Raji (cell line): ENCODE measurements around the gene HLA-DPA1.

Experiments used
- POLR2A ChIP-seq: IDR thresholded peaks from 2 replicates; pipeline ENCODE4 v1.6.1; 2011; ENCODE audit warnings: low read depth, low read length, control low read depth; ENCODE audit not compliant: insufficient read depth

Gene HLA-DPA1

DNA sequence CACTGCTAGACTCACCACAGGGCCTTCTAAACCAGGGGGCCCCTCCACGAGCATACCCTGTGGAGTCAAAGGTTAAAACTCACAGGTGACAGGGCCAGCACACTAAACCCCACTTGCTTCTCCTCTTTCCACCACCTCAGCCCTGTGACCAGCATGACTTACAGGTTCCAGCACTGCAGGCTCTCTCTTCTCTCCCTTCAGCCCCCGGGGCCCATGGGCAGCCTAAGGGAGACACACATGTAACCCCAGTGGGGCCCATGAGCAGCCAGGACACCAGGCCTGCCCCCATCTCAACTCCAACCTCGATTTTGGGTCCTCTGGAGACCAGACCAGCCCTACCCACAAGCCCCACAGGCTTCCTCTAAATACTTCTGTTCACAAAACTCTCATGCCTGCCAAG is 30.3 kb upstream of the HLA-DPA1 start:
- no peak for TF ChIP-seq POLR2A

DNA sequence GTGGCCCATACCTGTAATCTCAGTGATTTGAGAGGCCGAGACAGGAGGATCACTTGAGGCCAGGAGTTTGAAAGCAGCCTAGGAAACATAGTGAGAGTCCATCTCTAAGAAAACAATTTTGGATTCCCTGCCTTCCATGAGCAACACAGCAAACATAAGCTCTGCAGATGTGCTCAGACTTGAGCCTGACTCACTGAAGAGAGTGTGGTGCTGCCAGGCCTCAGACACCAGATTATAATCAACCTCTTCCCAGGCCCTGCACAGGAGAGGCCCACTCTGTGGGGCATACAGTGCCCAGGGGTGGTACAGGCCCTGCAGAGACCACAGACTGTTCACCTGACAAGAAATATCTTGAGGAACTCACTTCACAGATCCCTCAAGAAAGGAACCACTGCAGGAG is 22.2 kb upstream of the HLA-DPA1 start:
- TF ChIP-seq POLR2A = no peak

DNA sequence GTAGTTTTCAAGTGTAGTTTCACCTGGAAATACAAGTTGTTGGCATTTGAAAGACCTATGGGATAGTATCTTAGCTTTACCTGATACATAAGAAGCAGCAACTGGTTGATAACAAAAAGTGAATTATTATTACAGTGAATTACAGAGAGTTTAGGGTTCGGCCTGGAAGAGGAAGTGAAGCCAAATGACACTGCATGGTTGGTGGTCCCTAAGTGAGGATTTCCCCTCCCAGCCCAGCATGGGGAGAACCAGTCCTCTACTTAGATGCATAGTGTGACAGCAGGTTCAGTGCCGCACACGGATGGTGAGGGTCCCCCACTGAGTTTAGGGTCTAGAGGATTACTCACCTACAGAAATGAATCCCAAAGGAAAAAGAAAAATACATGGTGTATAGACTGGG is 20.4 kb upstream of the HLA-DPA1 start:
- TF ChIP-seq POLR2A = no peak

DNA sequence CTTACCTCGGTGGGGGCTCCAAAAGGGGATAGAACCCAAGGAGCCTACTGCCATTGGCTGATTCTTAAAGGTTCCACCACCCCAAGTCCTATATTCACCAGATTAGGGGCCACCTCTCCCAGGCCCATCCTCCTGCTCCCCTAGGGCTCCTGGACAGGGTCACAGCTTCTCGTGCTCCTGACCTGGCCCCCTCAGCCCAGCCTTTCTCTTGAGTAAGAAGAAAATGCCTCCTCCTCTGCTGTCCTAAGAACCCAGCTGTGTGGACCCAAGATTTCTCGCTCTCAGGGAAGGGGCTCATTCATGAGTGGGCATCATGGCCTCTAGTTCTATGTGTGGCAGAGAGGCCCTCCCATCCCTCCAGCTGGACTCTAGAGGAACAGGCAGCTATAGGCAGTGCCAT is 18.9 kb upstream of the HLA-DPA1 start:
- no peak for TF ChIP-seq POLR2A

DNA sequence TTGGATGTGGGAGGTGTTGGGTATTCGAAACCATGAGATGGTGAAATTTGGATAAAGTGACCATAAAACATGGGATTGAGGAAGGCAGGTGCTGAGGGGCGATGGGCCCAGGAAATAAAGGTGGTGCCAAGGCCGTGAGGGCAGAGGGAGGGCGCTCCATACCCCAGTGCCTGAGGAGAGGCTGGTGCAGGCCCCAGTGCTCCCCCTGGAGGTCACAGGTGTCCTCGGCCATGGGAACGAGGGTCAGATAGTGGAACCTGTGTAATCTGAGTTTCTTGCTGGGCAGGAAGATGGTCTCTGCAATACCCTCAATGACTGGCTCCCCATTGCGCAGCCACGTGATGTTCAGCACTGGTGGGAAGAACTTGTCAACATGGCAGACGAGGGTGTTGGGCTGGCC is 18.5 kb upstream of the HLA-DPA1 start:
- TF ChIP-seq POLR2A = no peak

DNA sequence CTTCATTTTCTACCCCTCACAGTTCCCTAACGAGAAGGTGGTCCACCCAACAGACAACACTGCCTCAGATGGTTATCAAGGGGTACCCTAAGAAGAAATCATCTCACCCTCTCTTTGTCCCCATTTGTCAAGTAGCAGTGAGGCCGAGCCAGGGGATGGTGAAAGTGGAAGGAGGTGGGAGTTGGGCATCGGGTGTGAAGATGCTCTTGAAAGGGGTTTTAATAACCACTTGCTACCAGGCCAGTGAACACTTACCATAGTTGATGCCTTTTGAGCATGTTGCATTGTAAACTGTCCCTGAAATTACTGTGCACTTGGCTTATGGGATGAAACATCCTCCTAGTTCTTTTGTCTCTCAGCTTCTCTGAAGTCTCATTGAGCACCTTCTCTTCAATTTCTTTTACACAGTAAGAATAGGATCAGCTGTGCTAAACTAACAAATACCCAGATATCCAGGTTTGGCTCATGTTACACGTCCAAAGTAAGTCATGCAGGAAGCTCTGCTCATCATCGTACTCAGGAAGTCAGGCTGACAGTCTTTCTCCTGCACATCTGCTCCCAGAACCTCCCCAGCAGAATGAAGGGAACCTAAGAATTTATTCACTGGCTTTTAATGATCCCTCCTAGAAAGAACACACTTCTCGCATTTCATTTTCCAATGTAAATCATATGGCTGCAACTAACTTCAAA is 15.6 kb upstream of the HLA-DPA1 start:
- TF ChIP-seq POLR2A = no peak

DNA sequence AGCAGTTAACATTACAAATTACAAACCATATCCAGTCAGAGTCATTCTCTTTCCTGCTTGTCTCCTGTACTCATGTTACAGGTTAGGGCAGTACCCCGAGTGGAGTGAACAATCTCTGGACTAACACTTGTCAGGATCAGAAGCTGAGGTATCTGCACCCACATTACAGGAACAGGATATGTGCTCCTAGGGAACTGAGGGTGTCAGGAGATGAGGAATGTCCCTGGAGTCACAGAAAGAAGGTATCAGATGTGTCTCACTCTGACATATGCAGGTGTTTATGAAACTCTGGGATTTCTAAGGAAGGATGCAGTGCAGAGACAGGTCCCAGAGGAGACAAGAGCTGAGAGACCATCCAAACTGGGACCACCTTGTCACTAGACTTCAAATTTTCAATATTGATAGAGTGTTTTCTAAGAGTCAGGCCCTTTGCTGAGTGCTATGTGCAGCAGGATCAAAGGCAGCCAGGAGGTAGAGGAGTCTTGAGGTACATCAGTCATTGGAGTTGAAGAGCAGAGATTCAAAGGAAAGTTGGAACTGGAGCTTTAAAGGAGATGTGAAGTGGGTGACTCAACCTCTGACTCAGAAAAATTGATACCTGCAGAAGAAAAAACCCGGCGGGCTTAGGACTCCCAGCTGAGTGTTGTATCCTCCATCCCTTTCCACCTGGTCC is 14.9 kb upstream of the HLA-DPA1 start:
- TF ChIP-seq POLR2A = no peak

DNA sequence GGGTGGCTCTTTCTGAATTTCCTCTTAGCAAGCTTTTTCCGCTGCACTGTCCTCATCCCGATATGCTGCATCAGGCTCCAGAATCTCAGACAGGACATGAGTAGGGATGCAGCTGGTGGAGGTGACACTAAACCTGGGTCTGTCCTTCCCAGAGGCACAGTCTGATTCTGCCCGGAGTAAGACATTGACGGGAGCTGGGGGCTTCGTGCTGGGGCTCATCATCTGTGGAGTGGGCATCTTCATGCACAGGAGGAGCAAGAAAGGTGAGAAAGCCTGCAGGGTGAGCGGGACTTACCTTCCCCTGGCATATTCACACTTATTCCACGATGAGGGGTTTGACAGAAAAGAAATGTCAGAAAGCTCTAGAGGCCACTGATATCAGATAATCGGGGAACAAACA is 12.2 kb upstream of the HLA-DPA1 start:
- TF ChIP-seq POLR2A = no peak

DNA sequence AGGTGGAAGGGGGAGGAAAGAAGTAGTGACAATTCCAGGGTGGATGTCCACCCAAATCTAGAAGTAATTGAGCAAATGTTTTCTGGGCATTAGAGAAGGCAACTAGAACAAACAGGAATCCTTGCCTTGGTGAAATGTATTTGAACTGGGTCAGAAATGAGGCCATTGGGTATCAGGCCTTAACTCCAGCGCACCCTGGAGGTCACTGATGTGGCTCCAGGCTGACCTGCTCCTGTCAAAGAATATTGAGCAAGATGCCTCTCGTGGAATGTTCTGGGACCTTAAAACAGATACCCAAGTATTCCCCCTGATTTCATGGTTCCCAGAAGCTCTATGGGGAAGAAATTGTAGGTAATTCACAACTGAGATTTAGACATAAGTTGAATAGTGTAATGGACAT is 9.3 kb upstream of the HLA-DPA1 start:
- TF ChIP-seq POLR2A = no peak

DNA sequence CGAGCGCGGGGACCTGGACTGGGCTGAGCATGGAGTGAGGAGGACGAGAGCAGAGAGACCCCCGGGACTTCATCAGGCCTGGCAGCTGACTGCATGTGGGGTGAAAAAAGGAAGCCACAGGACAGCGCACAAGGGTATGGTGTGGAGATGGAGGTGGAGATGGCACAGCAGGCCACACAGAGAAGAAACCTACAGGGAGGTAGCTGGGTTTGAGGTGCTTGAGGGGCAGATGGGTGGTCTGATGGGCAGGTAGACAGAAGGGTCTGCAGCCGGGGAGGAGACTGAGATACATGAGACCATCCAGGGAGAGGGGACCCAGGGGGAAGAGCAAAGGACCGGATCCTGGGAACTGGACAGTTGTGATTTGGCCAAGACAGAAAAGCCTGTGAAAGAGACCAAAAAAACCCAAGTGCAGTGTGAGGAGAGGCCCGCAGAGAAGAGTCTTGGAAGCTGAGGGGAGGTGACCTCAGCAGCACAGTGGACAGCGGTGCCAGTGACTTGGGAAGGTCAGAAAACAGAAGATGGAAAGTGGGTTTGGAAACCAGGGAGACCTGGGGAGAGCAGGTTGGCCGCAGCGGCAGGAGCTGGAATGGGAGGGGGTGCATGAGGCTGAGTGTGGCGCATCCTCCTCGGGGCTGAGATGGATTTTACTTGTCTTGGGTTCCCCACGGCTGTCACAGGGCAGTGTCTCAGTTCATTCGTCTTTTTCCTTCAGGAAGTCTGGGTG is 7.8 kb upstream of the HLA-DPA1 start:
- no peak for TF ChIP-seq POLR2A

DNA sequence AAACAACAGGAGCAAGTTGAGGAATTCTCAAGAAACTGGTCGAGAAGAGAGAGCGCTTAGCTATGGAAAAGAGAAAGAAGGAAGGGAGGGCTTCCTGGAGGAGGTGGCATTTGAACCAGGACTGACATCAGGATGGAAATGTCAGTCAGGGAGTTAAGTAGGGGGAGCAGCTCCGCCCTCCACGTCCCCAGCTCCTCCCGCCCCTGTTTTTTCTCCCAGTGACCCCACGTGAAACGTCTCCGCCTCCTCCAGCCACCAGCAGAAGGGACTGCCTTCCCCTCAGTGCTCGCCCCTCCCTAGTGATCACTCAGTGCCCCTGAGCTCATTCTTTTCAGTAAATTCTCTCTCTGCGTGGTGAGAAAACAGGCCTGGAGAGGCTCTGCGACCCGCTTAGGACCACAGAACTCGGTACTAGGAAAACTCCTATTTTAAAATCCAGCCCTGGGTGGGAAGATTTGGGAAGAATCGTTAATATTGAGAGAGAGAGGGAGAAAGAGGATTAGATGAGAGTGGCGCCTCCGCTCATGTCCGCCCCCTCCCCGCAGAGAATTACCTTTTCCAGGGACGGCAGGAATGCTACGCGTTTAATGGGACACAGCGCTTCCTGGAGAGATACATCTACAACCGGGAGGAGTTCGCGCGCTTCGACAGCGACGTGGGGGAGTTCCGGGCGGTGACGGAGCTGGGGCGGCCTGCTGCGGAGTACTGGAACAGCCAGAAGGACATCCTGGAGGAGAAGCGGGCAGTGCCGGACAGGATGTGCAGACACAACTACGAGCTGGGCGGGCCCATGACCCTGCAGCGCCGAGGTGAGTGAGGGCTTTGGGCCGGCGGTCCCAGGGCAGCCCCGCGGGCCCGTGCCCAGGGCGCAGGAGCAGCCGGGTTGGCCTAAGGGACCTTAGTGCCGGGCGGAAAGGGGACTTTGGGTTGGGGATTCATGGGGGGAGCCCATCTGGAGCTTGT is 7.0 kb upstream of the HLA-DPA1 start:
- TF ChIP-seq POLR2A = no peak

DNA sequence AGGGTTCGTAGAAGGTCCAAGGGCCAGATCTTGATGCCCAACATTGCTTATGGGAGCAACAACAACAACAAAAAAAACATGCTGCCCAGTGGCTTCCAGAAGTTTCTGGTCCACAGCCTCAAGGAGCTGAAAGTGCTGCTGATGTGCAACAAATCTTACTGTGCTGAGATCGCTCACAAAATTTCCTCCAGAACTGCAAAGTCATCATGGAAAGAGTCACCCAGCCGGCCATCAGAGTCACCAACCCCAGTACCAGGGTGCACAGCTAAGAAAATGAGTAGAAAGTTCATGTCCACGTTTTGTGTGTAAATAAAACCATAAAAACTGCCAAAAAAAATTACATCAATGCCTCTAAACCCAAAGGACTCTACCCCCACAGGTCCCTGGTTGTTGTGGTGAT is 6.1 kb upstream of the HLA-DPA1 start:
- TF ChIP-seq POLR2A = no peak

DNA sequence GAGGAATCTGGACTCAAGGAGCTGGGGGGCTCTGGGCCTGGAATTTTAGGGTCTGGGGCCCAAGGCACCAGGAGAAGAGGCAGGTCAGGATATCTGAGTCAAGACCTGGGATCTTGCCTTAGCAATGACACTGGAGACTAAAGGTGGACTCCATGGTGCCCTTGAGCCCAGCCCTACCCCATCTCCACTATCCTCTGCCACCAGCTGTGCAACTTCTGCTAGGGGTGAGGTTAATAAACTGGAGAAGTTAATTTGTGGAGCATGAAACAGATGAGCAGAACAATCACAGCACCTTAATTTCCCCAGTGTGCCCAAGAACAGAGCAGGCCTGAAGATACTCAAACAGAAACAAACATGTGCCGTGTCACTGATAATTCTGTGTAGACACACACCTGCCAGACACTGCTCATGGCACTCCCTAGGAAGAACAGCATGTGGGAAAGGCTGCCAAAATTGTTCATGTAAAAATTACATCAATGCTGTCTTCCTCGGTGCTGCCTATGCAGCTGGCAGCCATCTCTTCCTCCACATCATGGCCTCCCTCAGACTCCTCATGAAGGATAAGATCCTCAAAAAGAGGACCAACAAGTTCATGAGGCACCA is 5.6 kb upstream of the HLA-DPA1 start:
- no peak for TF ChIP-seq POLR2A

DNA sequence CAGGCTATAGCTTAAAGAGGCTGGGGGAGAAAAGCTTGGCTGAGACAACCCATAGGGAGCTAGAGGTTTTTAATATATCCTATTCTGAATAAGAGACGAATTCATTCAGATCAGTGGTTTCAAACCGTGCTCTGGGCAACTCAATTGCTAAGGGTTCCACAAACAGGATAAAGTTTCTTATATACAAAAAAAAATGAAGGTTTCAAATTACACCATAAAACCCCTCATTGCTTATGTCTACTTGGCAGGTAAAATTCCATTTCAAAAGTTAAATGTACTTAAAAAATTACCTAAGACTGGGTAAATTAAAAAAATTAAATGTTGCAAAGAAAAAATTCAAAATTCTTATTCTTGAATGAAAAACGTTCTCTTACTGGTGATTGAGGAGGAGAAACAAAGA is 5.0 kb upstream of the HLA-DPA1 start:
- TF ChIP-seq POLR2A = no peak

DNA sequence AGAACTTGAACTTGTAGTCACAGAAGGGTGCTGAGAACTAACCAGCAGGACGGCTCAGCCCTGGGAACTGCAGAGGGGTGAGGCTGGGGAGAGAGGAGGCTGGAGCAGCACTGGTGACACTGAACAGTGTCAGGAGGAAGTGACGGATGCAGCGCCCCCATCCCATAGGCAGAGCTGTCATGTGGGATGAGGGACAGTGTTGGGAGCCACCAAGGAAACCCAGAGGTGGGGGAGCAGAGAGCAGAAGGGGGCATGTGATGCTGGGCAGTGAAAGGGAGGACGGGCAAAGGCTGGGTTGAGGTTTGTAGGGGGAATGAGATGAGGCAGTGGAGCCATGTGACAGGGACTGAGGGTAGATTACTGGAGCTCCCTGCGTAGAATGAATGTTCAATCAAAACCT is 4.5 kb upstream of the HLA-DPA1 start:
- no peak for TF ChIP-seq POLR2A

DNA sequence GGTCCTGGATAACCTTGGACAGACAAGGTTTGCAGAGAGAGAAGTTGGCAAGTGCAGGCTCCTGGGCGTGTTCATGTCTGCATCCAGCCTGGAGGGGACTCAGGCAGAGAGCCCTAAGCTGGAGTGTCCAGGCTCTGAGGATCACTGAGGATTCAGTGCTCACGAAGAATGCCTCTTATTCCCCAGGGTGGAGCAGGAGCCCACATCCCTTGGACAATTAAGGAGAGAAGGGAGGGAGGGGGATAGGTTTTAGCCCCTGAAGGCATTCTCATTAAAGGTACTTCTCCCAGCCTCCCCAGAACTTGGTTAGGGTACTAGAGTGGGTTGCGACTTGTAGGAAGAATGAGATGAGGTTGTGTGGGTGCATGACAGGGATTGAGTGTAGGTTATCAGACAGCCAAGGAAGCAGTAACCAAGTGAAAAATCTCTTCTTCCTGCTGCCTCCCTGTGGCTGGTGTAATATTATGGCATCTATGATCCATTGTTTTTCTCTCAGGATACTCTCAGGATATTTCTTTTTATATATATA is 3.0 kb upstream of the HLA-DPA1 start:
- no peak for TF ChIP-seq POLR2A
